ENCODE data around the gene CHRM1.
"Not testable (repeated sequence)": the region's sequence is repeated elsewhere in the genome, so short reads cannot be mapped to it uniquely, and the experiment has no call there.

Gene CHRM1

GRCh38 chr11:62874851-62875250, 46.3 kb downstream of the CHRM1 start:
- DNase-seq: no peak

GRCh38 chr11:62865635-62866034, 55.5 kb downstream of the CHRM1 start:
- DNase-seq: no peak

DNA sequence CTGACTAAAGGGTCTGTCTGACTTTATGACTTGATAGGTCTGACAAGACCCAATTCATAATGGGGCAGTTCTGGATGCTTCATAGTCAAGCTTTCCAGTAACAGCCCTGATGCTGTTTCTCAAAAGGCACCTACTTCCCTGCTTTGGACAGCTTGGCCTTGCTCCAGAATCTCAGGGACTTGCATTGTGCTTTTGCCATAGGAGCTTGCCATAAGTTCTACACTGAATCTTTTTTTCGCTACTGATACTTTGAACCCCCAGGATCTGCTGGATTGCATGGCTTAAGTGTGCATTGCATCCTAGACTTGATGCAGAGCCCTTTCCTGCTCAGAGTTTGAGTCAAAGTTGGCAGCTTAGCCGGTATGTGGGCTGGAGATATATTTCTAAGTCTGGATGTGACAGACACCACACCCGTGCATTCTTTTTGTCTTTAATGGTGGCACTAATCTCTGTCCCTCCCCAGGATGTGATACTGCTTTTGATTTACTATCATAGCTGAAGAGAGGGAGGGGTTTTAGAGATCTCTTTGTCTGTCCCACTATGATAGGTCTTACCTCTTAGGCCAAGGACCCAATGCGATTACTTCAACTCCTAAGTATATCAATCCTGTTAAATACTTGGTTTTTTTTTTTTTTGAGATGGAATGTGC, 57.4 kb downstream of the CHRM1 start:
- no peak for DNase-seq

- DNase-seq: not testable (repeated sequence)
Observed at GRCh38 chr11:62861564-62862192, 59.5 kb downstream of the CHRM1 start.

GRCh38 chr11:62860835-62861563, 60.2 kb downstream of the CHRM1 start:
- DNase-seq: no peak

DNA sequence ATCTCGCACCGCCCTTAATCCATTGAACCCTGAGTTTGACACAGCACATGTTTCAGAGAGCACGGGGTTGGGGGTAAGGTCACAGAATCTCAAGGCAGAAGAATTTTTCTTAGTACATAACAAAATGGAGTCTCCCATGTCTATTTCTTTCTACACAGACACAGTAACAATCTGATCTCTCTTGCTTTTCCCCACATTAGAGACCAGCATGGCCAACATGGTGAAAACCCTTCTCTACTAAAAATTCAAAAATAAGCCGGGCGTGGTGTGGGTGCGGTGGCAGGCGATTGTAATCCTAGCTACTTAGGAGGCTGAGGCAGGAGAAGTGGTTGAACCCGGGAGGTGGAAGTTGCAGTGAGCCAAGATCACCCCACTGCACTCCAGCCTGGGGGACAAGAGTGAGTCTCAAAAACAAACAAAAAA, 61.9 kb downstream of the CHRM1 start:
- DNase-seq: not testable (repeated sequence)
